Adrenal gland (tissue), 5 donors: ENCODE results near the gene MED19.

Source experiments
- POLR2A ChIP-seq, 2 donors: fragments of 450-650 bp; IDR thresholded peaks; one replicate each; pipeline ENCODE4 v1.6.1; 2017; ENCODE audit warnings: antibody characterized with exemption in 2 of 2, mild to moderate bottlenecking in 2 of 2, moderate library complexity in 1 of 2
- TF ChIP-seq, protein P1 (sequence below), 6 experiments: fragments of 450-650 bp in 4 of 6; fragments of 200-600 bp in 2 of 6; sonication (generic) in 1 of 6; IDR thresholded peaks; 1 replicate in 5 of 6; 2 replicates in 1 of 6; pipeline versions ENCODE4 v1.5.1 to v1.8.0; 2016 to 2021; ENCODE audit warnings: antibody characterized with exemption in 6 of 6, mild to moderate bottlenecking in 2 of 6, moderate library complexity in 1 of 6
- donor health status: DM: no; HTN: no; CAD: no.

DNA sequence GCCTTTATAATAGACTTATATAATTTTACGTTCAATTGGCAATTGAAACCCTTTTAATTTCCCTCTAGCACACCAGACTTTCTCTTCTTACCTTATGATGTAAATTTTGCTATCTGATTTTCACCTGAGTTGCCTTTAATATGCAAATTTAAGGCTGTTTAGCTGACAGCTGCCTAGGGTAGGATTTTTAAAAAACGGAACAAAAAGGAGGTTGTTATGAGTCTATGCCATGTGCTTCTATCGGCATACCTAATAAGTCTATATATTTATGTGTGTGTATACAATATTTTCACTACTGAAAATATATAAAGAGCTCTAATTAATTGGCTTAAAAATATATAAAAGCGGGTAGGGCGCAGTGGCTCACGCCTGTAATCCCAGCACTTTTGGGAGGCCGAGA, 17.5 kb upstream of the MED19 start:
- TF ChIP-seq, protein P1, sequence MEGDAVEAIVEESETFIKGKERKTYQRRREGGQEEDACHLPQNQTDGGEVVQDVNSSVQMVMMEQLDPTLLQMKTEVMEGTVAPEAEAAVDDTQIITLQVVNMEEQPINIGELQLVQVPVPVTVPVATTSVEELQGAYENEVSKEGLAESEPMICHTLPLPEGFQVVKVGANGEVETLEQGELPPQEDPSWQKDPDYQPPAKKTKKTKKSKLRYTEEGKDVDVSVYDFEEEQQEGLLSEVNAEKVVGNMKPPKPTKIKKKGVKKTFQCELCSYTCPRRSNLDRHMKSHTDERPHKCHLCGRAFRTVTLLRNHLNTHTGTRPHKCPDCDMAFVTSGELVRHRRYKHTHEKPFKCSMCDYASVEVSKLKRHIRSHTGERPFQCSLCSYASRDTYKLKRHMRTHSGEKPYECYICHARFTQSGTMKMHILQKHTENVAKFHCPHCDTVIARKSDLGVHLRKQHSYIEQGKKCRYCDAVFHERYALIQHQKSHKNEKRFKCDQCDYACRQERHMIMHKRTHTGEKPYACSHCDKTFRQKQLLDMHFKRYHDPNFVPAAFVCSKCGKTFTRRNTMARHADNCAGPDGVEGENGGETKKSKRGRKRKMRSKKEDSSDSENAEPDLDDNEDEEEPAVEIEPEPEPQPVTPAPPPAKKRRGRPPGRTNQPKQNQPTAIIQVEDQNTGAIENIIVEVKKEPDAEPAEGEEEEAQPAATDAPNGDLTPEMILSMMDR (IDR thresholded peaks at IDR 0.05): no peak
- no peak for TF ChIP-seq POLR2A (IDR thresholded peaks at IDR 0.05)
